ENCODE data around the gene PLEKHG4B.
"Not testable (repeated sequence)": the region's sequence is repeated elsewhere in the genome, so short reads cannot be mapped to it uniquely, and the experiment has no call there.

The PLEKHG4B gene

GRCh38 chr5:231661-232060 is 139.7 kb downstream of the PLEKHG4B start:
- no peak overlapping the region for H3K4me3 ChIP-seq (ENCODE audit: control insufficient read depth, low read depth, low read length)
- no peak for DNase-seq (ENCODE audit: low read depth)
- TF ChIP-seq CTCF (IDR thresholded peaks at IDR 0.05; ENCODE audit: control insufficient read depth, insufficient read depth, low read depth, low read length, missing control alignments), result no peak

- DNase-seq (ENCODE audit: low read depth), result not testable (repeated sequence)
Measured at GRCh38 chr5:233426-233825, 141.5 kb downstream of the PLEKHG4B start.

GRCh38 chr5:234450-234849 is 142.5 kb downstream of the PLEKHG4B start:
- no peak overlapping the region for H3K4me3 ChIP-seq (ENCODE audit: control insufficient read depth, low read depth, low read length)
- TF ChIP-seq CTCF (IDR thresholded peaks at IDR 0.05; ENCODE audit: control insufficient read depth, insufficient read depth, low read depth, low read length, missing control alignments), result no peak
- DNase-seq (ENCODE audit: low read depth), result no peak

More at GRCh38 chr5:233426-233825, 141.5 kb downstream of the PLEKHG4B start:
- not testable (repeated sequence) for H3K4me3 ChIP-seq (ENCODE audit: control insufficient read depth, low read depth, low read length)

GRCh38 chr5:235527-235926 is 143.6 kb downstream of the PLEKHG4B start:
- not testable (repeated sequence) for DNase-seq (ENCODE audit: low read depth)

GRCh38 chr5:237931-238330 is 146.0 kb downstream of the PLEKHG4B start:
- not testable (repeated sequence) for H3K4me3 ChIP-seq (ENCODE audit: control insufficient read depth, low read depth, low read length); DNase-seq (ENCODE audit: low read depth)

More at GRCh38 chr5:235527-235926, 143.6 kb downstream of the PLEKHG4B start:
- not testable (repeated sequence) for H3K4me3 ChIP-seq (ENCODE audit: control insufficient read depth, low read depth, low read length)
